Vagina (tissue), 2 donors: ENCODE data around the gene CACNB1. TPM values are rescaled to one million over a fixed set of nuclear protein-coding genes. Genes with fewer than 3 reads are reported as not detected.

Experiments
- DNase-seq, 2 donors: peaks; one replicate each; pipeline ENCODE4 v3.0.0-alpha.2; 2017; ENCODE audit errors: extremely low spot score in 2 of 2
- H3K27ac ChIP-seq: fragments of 200-600 bp; sonication (generic); one replicate; pipeline ENCODE4 v1.5.1; 2019
- H3K27me3 ChIP-seq: fragments of 200-600 bp; sonication (generic); one replicate; pipeline ENCODE4 v1.5.1; 2019
- H3K36me3 ChIP-seq, 2 donors: fragments of 200-600 bp; sonication (generic); one replicate each; pipeline ENCODE4 v1.5.1; 2017 to 2019
- H3K4me1 ChIP-seq: fragments of 200-600 bp; sonication (generic); one replicate; pipeline ENCODE4 v1.5.1; 2019
- H3K4me3 ChIP-seq, 2 donors: fragments of 200-600 bp; sonication (generic); 1 replicate in 1 of 2; 2 replicates in 1 of 2; pipeline ENCODE4 v1.5.1; 2016 to 2019
- H3K9me3 ChIP-seq: fragments of 200-600 bp; sonication (generic); one replicate; pipeline ENCODE4 v1.5.1; 2019
- POLR2A ChIP-seq, 2 donors: fragments of 450-650 bp; IDR thresholded peaks; one replicate each; pipeline ENCODE4 v1.6.1; 2017; ENCODE audit warnings: antibody characterized with exemption in 2 of 2, mild to moderate bottlenecking in 2 of 2, moderate library complexity in 2 of 2
- POLR2AphosphoS5 ChIP-seq, 2 donors: sonication (generic); formaldehyde crosslinking; IDR thresholded peaks; one replicate each; pipeline ENCODE4 v1.9.0; 2017; ENCODE audit warnings: antibody characterized with exemption in 2 of 2, mild to moderate bottlenecking in 2 of 2, low read depth in 1 of 2; ENCODE audit not compliant: insufficient read depth in 1 of 2
- intact Hi-C: fragments of 100-400 bp; cut with DNase I; formaldehyde crosslinking; loops from one replicate; pipeline ENCODE4 v1.15.1; 2023
- total RNA-seq: library from RNA; depleted of rRNA; stranded (reverse); fragments of >200 nt; gene quantifications from one replicate; pipeline ENCODE4 v1.2.3, GENCODE V29; 2016
- TF ChIP-seq, protein P1 (sequence below), 3 experiments: fragments of 450-650 bp in 2 of 3; fragments of 200-600 bp in 1 of 3; sonication (generic) in 1 of 3; IDR thresholded peaks; one replicate each; pipeline ENCODE4 v1.5.1; 2017 to 2019; ENCODE audit warnings: antibody characterized with exemption in 3 of 3, mild to moderate bottlenecking in 2 of 3, moderate library complexity in 2 of 3

Gene CACNB1
- total RNA-seq, 1 donor from 2014 or later = 8.3 TPM

DNA sequence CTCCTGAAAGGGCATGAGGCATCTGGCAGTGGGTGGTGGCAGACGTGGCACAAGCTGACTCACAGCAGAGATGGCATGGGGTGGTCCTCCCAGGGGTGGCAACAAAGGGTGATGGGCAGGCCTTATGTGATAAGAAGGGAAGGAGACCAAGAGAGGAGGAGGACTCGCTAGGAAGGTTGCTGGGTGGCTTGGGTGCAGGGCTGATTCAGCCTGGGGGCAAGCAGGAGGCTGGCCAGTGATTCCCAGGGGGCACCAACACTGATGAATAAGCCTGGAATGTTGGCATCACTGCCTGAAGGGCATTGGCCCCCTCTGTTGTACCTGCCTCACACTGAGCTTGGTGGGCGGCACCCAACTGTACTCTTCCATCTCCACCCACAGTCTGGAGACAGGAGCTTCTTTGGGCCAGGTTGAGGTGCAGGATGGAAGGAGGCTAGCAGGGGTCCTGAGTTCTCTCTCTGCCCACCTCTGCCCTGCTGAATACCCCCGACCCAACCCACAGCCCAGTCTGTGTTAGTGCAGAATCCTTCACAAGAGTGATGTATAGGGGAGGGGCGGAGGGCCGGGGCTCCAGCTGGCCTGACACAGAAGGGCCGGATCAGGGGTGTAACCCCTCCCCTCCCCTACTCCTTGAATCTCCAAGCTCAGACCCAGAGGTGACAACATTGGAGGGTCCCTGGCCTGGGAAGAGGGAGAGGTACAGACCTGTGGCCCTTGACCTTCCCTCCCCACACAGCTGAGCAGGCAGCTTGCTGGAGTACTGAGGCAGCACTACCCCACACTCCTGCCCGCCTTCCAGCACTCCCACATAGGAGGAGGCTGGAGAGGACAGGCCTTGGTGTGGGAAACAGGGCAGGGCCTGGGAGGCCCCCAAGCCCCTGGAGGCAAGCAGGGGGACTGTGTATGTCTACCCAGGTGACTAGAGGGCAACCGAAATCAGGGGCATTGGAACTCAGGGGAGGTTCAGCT is 25.7 kb upstream of the CACNB1 start:
- H3K27me3 ChIP-seq = no peaks in the 10 kb centered on the region
- no peak for DNase-seq

DNA sequence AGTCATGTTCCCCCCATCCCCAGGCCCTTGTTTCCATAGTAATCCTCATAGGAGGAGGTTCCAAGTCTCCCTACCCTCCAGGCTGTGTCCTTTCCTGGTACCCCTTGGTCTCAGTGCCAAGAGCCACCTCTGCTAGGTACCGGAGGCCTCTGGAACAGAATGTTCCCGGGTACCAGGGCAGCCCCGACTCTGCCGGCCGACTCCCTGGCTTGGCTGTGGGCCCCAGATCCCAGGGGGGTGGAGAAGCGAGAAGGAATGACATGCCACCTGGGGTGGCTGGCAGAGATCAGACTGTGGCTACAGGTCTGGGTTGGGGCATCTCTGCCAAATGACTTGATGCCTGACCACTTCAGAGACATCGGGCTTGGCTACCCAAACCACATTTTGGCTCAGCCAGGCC is 24.7 kb upstream of the CACNB1 start:
- intact Hi-C loops = no loop called here
- H3K4me1 ChIP-seq = peaks cover 23% of the 10 kb centered on the region
- H3K4me3 ChIP-seq = no peak overlapping the region
- H3K27ac ChIP-seq = no peak overlapping the region
- H3K36me3 ChIP-seq = no peaks in the 10 kb centered on the region
- DNase-seq = no peak
- no peak for TF ChIP-seq POLR2A (IDR thresholded peaks at IDR 0.05)
- TF ChIP-seq, protein P1, sequence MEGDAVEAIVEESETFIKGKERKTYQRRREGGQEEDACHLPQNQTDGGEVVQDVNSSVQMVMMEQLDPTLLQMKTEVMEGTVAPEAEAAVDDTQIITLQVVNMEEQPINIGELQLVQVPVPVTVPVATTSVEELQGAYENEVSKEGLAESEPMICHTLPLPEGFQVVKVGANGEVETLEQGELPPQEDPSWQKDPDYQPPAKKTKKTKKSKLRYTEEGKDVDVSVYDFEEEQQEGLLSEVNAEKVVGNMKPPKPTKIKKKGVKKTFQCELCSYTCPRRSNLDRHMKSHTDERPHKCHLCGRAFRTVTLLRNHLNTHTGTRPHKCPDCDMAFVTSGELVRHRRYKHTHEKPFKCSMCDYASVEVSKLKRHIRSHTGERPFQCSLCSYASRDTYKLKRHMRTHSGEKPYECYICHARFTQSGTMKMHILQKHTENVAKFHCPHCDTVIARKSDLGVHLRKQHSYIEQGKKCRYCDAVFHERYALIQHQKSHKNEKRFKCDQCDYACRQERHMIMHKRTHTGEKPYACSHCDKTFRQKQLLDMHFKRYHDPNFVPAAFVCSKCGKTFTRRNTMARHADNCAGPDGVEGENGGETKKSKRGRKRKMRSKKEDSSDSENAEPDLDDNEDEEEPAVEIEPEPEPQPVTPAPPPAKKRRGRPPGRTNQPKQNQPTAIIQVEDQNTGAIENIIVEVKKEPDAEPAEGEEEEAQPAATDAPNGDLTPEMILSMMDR (IDR thresholded peaks at IDR 0.05) = no peak
- TF ChIP-seq POLR2AphosphoS5 (IDR thresholded peaks at IDR 0.05; ENCODE audit: insufficient read depth in 1 of 2, low read depth in 1 of 2) = no peak
- H3K9me3 ChIP-seq = no peaks in the 10 kb centered on the region
- H3K27me3 ChIP-seq = no peaks in the 10 kb centered on the region

More for the DNA sequence above, 25.7 kb upstream of the CACNB1 start:
- intact Hi-C loops = no loop called here
- H3K36me3 ChIP-seq = no peaks in the 10 kb centered on the region
- no peak for TF ChIP-seq POLR2A (IDR thresholded peaks at IDR 0.05)
- TF ChIP-seq POLR2AphosphoS5 (IDR thresholded peaks at IDR 0.05; ENCODE audit: insufficient read depth in 1 of 2, low read depth in 1 of 2) = no peak
- TF ChIP-seq, protein P1 (IDR thresholded peaks at IDR 0.05) = no peak
- H3K9me3 ChIP-seq = no peaks in the 10 kb centered on the region
- peaks cover 23% of the 10 kb centered on the region for H3K4me1 ChIP-seq
- H3K4me3 ChIP-seq = no peak overlapping the region
- no peak overlapping the region for H3K27ac ChIP-seq

DNA sequence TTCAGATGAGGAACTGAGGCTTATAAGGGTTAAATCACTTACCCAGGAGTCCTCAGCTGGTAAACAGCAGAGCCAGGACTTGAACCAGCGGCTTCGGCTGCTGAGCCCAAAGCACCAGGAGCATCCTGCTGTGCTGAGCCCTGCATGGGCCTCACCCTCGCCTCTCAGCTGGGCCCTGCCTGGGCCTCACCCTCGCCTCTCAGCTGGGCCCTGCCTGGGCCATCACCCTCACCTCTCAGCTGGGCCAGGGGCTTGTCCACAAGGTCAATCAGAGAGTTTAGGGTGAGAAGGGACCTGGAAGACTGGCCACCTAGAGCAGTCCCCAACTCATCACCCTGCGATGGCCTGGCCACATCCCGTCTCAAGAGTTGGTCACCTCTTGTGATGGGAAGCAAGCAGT is 24.1 kb upstream of the CACNB1 start:
- no peaks in the 10 kb centered on the region for H3K36me3 ChIP-seq
- intact Hi-C loops = no loop called here
- no peak overlapping the region for H3K4me3 ChIP-seq
- H3K27ac ChIP-seq = no peak overlapping the region
- DNase-seq = no peak
- H3K27me3 ChIP-seq = no peaks in the 10 kb centered on the region
- H3K4me1 ChIP-seq = peaks cover 22% of the 10 kb centered on the region
- no peaks in the 10 kb centered on the region for H3K9me3 ChIP-seq
- TF ChIP-seq, protein P1 (IDR thresholded peaks at IDR 0.05) = no peak
- no peak for TF ChIP-seq POLR2AphosphoS5 (IDR thresholded peaks at IDR 0.05; ENCODE audit: insufficient read depth in 1 of 2, low read depth in 1 of 2)
- TF ChIP-seq POLR2A (IDR thresholded peaks at IDR 0.05) = no peak

DNA sequence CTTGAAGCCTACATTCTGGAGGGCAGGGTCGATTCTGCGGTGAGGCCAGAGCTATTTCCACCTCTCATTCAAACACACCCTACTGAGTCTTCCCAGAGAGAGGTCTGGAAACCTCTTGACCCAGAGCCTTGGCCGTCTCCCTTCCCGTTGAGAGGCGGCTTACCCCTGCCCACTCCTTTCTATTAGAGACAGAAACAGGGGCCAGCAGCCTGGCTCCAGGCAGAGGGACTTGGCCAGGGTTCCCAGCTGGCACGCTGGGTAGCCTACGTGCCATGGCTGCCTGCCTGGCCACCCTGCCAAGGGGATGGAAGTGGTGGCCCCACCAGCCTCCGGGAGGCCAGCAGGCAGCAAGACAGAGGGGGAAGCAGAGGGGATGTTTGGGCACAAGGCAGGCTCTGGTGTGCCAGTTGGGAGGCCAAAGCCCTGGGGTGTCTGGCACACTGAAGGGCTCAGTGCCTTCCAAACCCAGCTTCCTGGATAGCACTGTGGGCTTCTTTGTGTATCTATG is 22.2 kb upstream of the CACNB1 start:
- Histone ChIP-seq H3K27me3 (no peaks in the 10 kb centered on the region), H3K4me3 (no peak overlapping the region), H3K4me1 (peaks cover 3% of the 10 kb centered on the region), H3K36me3 (no peaks in the 10 kb centered on the region), H3K27ac (no peak overlapping the region), H3K9me3 (no peaks in the 10 kb centered on the region)
- intact Hi-C loops = no loop called here
- no peak for DNase-seq
- no peak for TF ChIP-seq POLR2A (IDR thresholded peaks at IDR 0.05)
- no peak for TF ChIP-seq POLR2AphosphoS5 (IDR thresholded peaks at IDR 0.05; ENCODE audit: insufficient read depth in 1 of 2, low read depth in 1 of 2)
- TF ChIP-seq, protein P1 (IDR thresholded peaks at IDR 0.05) = no peak

DNA sequence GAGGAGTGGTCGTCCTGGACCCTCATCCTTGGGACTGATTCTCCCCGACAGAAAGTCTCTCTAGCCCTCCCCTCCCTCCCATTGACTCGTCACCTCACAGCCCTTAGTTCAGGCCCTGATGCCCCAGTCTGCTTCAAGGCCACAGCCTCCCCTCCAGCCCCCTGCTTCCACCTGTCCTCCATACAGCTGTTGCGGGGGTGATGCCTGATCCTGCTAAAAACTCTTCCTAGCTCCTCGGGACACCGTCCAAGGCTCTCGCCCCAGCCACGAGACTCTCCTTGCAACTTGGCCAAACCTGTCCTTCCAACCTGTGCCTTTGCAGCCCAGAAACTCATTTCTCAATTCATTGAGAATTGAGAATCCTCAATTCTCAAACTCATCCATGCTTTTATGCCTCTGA is 21.4 kb upstream of the CACNB1 start:
- TF ChIP-seq, protein P1 (IDR thresholded peaks at IDR 0.05) = no peak
- TF ChIP-seq POLR2AphosphoS5 (IDR thresholded peaks at IDR 0.05; ENCODE audit: insufficient read depth in 1 of 2, low read depth in 1 of 2) = no peak
- no peak overlapping the region for H3K27ac ChIP-seq

More for the DNA sequence above, 21.4 kb upstream of the CACNB1 start:
- no peak for DNase-seq
- no peaks in the 10 kb centered on the region for H3K27me3 ChIP-seq
- H3K36me3 ChIP-seq = no peaks in the 10 kb centered on the region
- no peaks in the 10 kb centered on the region for H3K9me3 ChIP-seq
- intact Hi-C loops = no loop called here
- H3K4me3 ChIP-seq = no peak overlapping the region
- no peaks in the 10 kb centered on the region for H3K4me1 ChIP-seq
